GM18499 (cell line): Measurements from ENCODE around the gene OR52B2.

Experiments used
- ATAC-seq: cut with Tn5 transposase; IDR thresholded peaks from one replicate; pipeline ENCODE4 v1.9.1; 2021; ENCODE audit warnings: moderate number of reproducible peaks; ENCODE audit not compliant: insufficient read depth, unreplicated experiment

Gene OR52B2

GRCh38 chr11:6170226-6170625 is at the start of gene OR52B2:
OR52B2 (minus strand) TSS chr11:6170326; CDS start chr11:6170326, 0 bp downstream.
- ATAC-seq, result no peak

DNA sequence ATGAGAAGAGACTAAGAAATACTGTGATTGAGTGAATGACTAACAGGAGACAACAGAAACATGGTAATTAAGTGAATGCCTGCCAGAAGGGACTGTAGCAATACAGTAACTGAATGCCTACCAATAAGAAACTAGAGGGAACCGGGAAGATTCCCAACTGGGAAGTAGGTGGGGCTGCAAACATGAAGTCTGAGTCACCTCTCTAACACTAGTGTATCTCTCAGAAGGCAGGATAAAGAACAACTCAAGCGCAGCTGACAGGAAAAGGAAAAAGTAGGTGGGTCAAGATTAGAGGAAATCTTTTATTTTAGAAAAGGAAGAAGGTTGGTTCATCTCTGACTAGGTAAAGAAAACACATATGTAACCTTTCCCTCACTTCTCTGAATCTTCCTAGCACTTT is 49.2 kb upstream of the OR52B2 start:
- ATAC-seq, result no peak

DNA sequence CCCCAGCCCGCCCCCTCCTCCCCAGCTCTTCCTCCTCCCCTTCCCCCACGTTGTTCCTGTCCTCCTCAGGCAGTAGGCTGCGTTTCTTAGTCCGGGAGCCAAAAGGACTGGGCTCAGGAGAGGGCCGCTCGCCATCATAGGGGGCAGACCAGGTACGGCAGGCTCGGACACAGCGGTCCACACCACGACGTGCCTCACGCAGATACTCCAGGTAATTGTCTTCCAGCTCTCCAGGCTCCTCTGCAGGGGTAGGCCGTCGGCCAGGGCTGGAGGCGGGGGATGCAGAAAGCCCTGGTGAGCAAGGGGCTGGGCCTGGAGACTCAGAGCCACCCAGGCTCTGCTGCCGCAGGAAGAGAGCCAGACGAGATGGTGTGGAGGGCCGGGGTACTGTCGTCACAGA is 47.6 kb upstream of the OR52B2 start:
- no peak for ATAC-seq

- no peak for ATAC-seq
Measured at GRCh38 chr11:6216501-6216900, 46.4 kb upstream of the OR52B2 start.

DNA sequence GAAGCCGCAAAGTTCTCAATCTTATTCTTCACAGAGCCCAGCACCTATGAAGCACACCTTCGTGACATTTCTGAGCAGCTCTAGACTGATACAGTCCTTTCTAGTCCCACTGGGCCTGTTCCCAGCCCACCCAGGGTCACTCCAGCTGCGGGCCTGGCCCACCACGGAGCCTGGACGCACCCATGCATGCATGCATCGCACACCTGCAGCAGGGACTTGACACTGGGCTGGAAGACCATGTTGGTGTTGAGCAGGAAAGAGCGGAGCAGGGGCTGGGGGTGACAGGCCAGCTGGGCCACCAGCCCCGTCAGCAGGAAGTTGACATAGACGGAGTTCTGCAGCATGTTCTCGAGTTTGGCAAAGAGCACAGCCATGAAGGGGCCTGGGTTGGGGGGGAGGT is 44.4 kb upstream of the OR52B2 start:
- ATAC-seq, result no peak

DNA sequence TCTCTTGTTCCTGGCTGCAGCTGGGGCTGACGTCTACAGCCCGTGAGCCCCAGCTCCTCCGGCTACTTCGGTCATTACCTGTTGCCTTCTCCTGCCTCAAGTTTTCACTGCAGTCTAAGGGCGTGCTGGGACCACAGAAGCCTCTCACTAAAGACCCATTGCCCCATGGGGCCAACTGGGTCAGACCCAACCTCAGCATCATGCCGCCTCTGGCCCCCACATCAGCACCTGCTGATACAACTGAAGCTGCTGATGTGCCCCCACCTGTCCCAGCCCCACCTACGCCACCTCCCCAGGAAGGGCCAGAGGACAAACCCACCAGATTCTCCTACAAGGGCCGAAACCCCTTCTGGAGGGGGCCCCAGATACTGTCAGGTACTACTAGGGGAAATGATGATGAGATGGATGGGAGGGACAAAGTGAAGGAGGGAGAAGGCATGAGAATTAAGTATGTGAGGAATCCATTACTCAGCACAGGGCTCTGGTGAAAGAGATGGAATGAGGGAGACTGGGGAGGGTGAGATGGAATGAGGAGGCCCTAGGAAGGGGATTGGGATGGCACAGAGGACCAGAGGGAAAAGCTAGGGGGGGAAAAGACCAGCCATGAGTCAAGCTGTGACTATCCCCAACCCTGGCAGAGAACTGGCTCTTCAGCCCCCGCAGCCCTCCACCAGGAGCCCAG is 40.3 kb upstream of the OR52B2 start:
- no peak for ATAC-seq

DNA sequence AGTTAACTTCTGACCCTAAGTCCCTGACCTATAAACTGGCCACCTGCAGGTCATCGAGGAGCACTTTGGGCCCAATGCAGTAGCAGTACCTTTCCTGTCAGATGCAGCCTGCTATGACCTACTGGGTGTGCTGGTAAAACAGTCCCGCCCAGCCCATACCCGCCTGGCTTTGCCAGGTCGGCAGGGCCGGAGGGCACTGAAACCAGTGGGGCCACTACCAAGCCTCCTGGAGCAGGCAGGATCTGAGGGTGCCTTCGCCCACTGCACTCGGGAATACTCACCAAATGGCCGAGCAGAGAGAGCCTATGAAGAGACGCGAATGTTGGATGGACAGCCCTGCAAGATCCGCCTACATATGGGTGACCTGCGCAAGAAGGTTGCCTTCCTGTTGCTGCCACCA is 39.7 kb upstream of the OR52B2 start:
- no peak for ATAC-seq

GRCh38 chr11:6206456-6207180 is 36.5 kb upstream of the OR52B2 start:
- ATAC-seq, result no peak

- no peak for ATAC-seq
Measured at GRCh38 chr11:6205366-6205765, 35.2 kb upstream of the OR52B2 start, which contains the start of gene C11orf42. C11orf42 (plus strand) TSS chr11:6205557; CDS start chr11:6205616, 59 bp downstream.

DNA sequence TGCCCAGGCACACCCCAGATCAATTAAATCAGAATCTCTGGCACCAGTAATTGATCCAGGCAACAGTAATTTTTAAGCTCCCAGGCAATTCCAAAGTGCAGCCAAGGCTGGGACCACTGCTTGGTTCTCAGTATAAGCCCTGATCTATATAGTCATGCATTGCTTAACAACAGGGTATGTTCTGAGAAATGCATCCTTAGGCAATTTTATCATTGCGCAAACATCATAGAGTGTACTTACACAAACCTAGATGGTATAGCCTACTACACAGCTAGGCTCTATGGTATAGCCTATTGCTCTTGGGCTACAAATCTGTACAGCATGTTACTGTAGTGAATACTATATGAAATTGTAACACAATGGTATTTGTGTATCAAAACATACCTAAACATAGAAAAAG is 34.6 kb upstream of the OR52B2 start:
- ATAC-seq, result no peak

GRCh38 chr11:6203327-6203726 is 33.2 kb upstream of the OR52B2 start:
- ATAC-seq, result no peak

GRCh38 chr11:6202041-6202440 is 31.9 kb upstream of the OR52B2 start:
- no peak for ATAC-seq

GRCh38 chr11:6201481-6201880 is 31.4 kb upstream of the OR52B2 start:
- ATAC-seq, result no peak

DNA sequence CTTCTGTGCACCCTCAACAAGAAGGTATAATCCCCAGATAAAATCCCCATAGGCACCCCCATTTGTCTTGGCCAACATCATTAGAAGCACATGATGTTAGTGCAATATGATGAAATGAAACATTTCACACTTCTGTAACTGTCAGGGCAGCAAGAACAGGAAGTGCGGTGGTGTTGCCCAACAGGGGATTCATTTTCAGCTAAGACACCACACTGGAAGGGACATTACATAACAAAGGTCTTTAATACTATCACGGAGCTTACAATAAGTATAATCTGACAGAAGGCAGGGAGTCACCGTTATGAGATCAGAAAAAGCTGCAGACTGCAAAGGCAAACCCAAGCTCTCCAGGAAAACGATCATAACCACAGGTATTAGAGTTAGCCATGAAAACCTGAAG is 30.8 kb upstream of the OR52B2 start:
- no peak for ATAC-seq

- ATAC-seq, result no peak
Measured at GRCh38 chr11:6199174-6199810, 29.2 kb upstream of the OR52B2 start, which contains the start of gene OR52W1. OR52W1 (plus strand) TSS chr11:6199224; CDS start chr11:6199224, 0 bp downstream.

GRCh38 chr11:6197466-6198200 is 27.5 kb upstream of the OR52B2 start:
- ATAC-seq, result no peak

- ATAC-seq, result no peak
Measured at GRCh38 chr11:6196396-6196795, 26.3 kb upstream of the OR52B2 start.

- no peak for ATAC-seq
Measured at GRCh38 chr11:6194065-6194581, 24.0 kb upstream of the OR52B2 start.

GRCh38 chr11:6191742-6192141 is 21.6 kb upstream of the OR52B2 start:
- ATAC-seq, result no peak

DNA sequence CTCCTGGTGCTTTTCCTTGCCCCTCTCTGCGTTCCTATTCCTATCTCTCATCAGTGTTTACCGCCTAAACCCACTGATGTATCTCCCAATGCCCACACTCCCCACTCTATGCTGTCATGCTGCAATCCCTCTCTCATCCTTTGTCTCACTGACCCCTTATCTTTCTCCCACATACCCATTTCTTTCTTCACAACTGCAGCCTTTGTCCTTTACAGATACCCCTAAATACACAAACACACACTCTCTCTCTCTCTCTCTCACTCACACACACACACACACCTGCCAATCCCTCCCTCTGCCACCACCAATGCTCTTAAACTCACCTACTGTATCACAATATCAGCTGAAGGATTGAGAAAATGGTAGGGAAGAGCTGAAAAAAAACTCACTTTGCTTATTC is 5.3 kb upstream of the OR52B2 start:
- ATAC-seq, result no peak
